ENCODE measurements around the gene THRA.

Gene THRA

GRCh38 chr17:40064971-40065768 lies 2.4 kb downstream of the THRA start:
- DNase-seq (ENCODE audit: low read depth) = no peak

DNA sequence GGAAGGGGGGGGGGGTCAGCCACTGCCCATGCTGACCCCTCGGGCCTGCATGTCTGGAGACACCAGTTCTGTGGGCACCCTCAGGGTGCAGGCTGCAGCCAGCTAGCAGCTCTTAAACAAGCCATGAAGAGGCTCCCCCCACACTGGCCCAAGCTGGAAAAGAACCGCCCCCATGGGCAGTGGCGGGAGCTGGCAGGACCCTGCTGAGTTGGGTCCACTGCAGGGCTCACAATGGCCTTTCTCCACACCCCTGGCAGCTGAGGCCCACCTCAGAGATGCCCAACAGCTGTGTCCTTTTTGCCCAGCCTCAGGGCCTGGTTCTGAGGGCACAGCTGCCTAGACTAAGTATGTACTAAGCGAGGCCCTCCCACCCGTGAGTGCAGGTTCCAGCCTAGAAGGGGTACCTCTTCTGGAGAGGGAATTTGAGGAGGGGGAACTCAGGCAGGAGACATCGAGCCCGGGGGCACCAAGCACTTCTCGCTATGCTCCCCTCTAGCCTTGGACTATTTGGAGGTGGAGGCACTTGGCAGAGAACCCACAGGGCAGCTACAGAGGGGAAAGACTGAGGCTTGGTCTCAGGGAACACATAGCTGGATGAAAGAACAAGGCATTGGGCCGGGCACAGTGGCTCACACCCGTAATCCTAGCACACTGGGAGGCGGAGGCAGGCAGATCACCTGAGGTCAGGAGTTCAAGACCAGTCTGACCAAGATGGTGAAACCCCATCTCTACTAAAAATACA lies 3.2 kb downstream of the THRA start:
- no peak for DNase-seq (ENCODE audit: low read depth)

- DNase-seq (ENCODE audit: low read depth) = no peak
Measured at GRCh38 chr17:40067710-40068109, 4.9 kb downstream of the THRA start.

GRCh38 chr17:40068129-40068581 lies 5.4 kb downstream of the THRA start:
- DNase-seq (ENCODE audit: low read depth) = no peak

DNA sequence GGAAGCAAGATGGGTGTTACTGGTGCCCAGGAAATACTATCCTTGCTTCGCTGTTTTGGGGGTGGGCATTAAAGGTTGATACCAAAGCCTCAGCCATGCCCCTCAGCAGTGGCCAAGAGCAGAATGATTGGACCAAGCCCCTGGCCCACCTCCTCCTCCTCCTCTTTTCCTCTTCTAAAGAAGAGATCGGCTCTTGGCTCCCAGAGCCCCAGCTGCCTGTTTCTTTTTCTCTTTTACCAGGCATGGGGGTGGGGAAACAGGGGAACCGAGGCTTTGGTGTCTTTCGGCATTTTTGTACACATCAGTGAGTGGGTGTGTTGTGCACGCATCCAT lies 5.8 kb downstream of the THRA start:
- no peak for DNase-seq (ENCODE audit: low read depth)

DNA sequence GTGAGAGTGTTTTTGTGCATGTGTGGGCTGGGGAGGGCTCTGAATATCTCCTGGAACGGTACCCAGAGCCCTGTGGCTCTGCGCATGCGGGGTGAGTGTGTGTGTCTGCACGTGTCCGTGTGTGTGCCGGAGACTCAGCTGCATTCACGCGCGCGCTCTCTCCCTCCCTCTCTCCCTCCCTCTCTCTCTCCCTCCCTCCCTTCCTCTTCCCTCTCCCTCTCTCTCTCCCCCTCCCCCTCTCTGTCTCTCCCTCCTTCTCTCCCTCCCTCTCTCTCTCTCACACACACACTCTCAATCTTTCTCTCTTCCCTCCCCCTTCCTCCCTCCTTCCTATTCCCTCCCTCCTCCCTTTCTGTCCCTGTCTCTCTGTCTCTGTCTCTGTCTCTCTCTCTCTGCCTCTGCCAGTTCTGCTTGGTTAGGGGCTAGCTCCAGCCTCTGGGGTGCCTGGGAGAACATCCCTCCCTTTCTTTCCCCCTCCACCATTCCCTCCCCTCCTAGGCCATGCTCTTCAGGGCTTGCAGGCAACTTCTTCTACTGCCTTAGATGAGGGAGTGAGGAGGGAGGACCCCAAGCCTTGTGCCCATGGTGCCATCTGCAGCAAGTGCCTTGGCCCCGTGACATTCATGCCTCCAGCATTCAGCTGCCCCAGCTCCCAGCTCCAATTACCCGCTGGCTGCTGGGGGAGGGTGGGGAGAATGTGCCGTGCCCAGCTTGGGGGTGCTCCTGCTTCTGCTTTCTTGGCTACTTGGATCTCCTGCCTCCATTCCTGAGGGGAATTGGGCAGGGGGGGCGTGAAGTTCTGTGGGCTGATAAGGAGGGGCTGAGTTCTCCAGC lies 6.4 kb downstream of the THRA start:
- DNase-seq (ENCODE audit: low read depth) = peak; percentile 81

- no peak for DNase-seq (ENCODE audit: low read depth)
Measured at GRCh38 chr17:40069751-40070708, 7.3 kb downstream of the THRA start.

DNA sequence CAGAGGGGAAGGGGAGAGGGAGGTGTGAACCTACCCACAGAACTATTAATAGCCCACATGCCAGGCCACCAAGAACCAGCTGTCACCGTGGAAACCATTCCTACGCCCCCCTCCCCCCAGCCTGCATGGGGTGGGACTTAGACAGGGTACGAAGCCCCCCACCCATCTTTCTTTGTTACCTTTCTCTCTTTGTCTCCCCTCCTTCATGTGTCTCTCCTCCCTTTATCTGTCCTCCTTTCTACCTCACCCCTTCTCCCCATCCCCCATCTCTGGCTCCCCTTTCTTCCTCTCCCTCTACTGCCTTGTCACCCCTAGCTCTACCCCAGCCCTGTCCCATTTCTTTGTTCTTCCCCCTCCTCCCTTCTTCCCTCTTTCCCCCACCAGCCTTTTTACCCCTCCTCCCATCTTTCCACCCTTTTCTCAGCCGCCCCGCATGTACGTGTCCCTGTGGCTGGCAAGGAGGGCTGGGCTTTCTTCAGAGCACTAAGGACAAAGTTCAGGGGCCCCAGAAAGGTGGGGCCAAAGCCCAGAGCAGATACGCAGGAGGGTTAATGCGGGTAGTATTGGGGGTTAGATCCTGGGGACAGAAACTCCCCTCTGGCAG lies 8.0 kb downstream of the THRA start:
- no peak for DNase-seq (ENCODE audit: low read depth)

DNA sequence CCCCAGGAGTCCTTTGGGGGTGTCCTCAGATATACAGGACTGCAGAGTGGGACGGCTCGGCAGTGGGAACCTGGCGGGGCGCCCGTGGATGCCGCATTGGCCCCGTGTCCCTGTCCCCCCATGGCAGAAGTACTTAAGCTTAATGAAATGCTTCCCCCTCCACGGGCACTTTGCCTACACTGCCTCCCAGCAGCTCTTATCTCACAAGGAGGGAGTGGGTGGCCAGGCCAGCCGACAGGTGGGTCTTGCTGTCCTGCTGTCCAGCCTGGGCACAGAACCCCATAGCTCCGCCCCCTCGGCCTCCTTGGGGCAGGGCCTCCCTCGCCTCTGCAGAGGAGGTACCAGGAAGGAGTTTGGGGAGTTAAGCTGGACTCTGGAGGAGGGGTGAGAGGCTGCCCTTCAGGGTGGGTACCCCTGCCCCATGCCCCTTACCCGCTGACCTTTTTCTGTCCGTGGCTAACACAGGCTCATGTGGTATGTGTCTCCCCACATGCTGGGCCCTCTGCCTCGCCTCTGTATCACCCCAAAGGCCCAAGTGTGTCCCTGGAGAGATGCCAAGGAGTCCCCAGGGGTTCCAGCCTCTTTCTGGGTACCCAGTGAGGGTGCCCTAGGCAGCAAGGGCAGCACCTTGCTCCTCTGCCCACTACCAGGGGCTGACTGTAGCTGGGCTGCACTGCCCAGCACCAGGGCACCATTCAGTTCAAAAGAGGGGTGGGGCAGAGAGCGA lies 8.7 kb downstream of the THRA start:
- DNase-seq (ENCODE audit: low read depth) = no peak

DNA sequence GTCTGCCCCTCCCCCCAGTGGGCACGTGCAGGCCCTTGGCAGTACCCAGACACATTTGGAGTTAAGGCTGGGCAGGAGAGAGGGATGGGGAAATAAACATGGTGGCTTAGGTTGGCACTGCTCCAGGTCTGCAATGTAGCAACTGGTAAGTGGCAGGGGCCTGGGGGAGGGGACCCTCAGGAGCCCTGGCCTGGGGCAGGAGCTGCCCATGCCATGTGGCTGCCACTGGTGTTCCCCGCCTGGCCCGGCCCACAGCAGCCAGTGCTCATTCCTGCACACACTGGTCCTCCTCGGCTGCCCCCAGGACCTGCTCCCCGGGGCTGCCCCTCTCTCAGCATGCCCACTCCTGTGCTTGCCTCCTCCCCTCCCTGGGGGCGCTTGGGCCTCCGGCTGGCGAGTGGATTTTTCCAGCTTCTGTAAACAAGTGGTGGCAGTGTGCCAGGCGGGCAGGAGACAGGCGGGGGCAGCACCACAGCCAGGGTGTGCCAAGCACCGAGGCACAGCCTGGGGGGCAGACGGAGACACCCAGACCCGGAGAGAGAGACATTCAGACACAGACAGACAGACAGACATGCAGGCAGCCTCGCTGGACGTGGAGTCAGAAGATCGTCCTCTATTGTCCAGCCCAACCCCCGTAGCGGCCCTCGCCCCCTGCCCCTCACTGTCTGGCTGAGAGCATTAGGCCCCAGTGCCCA lies 9.4 kb downstream of the THRA start:
- DNase-seq (ENCODE audit: low read depth) = no peak

DNA sequence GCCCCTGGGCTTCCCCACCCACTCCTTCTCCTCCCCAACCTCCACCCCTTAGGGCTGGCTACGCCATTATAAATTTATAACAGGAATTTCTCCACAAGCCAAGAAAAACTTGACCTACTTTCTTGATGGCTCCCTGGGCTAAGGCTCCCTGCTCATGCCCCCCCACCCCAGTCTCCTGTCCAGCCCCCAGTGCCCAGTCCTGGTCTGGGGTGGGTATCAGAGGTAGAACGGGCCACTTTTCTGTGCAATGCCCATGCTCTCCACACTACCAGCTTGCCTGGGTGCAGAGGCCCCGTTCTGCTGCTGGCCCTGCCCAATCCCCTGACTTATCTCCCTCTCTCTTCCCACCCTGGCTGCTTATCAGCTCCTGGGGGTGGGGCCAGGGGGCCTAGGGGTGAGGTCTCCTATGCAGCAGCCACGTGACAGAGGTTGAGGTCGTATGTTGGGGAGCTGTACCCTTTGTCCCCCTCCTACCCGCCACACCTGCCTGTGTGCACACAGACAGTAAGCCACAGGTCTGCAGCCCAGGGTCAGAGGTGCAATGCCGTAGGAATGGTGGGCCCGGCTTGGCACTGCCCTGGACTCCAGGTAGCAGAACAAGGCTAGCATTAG lies 10.1 kb downstream of the THRA start:
- no peak for DNase-seq (ENCODE audit: low read depth)

DNA sequence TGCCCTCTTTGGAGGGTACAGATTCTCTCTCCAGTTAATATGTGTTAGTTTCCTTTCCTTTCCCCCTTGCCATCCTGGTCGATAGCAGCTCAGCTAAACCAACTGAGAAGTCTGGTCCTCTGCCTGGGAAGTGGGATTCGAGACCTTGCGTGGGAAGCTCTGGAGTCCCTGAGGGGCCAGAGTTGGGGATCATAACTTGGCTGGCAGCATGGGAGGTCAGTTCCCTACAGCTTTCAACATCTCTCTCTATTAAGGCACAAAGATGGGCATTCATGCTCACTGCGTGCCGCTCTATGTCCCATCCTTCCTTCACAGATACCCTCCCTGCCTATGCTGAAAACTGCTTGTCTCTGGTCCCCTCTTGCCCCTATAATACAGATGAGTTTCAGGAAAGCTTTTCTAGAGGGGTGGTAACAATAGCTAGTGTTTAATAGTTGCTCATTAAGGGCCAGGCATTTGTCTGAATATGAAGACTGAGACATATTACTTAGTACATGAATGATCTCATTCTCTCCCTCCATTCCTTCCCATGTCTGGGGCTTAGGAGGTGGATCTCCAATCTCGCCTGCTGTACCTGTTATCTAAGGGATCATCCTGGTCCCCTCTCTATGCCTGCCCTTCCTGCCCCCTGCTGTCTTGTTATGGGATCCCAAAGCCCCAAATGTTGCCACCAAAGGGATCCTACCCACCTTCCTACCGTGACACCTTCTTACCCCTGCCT lies 10.8 kb downstream of the THRA start:
- no peak for DNase-seq (ENCODE audit: low read depth)

- DNase-seq (ENCODE audit: low read depth) = no peak
Measured at GRCh38 chr17:40074175-40074512, 11.4 kb downstream of the THRA start.

DNA sequence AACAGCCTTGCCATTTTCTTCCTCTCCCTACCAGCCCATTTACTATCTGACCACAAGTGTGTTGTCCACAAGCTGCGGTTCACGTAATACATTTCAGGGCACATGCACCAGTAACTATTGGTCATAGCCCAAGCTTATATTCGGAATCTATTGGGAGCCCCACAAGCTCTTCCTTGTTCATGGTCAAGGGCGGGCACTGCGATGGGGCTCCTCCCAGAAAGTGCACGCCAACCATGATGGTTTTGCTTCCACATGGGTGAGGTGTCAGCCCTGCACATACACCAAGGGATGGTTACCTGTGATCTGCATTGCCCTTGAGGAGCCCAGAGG lies 12.1 kb downstream of the THRA start:
- no peak for DNase-seq (ENCODE audit: low read depth)

DNA sequence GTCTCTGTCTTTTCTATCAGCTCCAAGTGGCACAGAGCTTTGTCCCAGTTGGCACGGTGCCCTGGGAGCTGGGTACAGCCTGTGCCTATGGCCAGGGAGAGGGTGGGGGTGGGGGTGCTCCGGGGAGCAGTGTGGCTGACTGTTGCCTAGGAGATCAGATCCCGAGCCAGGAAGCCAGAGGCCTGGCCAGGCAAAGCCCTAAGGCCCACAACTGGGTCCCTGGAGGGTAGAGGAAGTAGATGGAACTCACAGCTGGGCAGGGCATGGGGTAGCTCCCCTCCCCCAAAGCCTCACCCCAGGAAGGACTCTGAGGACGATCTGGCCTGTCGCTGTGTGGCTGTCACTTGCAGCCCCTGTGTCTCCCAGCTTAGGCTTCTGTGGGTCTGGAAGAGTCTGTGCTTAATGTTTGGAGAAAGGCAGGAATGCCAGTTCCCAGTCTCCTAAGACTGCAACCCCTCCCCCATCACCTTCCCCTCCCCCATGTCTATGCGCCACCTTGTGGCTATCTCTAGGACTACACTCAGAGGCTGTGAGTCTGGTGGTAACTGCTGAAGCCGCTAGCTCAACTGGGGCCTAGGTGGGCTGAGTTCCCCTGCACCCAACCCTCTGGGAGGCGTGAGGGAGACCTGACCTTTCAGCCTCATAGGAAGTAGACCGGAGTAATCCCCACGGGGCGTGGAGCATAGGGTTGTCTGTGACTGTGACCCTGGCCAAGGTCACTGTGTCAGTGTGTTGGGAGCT lies 12.6 kb downstream of the THRA start:
- no peak for DNase-seq (ENCODE audit: low read depth)

DNA sequence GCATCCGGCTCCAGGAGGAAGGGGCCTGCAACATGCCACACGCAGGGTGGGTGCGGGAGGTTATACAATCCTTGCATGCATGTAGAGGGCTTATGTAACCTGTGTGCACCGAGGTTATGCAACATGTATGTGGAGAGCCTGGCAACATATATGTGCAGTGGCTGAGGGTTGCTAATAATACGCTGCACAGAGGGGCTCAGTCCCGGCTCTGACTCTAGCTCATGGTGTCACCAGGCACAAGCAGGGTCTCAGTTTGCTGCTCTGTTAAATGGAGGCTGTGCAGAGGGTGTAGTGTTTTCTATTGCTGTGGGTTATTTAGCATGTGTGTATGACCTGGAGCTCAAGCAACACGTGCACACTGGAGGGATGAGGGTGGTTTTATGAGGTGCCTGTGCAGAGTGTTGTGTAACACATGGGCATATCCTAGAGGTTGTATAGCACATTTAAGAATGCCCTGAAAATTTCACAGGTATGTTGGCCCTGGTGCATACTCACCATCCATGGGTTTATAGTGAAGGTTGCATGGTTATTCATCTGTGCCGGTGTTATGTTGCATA lies 13.3 kb downstream of the THRA start:
- DNase-seq (ENCODE audit: low read depth) = no peak

DNA sequence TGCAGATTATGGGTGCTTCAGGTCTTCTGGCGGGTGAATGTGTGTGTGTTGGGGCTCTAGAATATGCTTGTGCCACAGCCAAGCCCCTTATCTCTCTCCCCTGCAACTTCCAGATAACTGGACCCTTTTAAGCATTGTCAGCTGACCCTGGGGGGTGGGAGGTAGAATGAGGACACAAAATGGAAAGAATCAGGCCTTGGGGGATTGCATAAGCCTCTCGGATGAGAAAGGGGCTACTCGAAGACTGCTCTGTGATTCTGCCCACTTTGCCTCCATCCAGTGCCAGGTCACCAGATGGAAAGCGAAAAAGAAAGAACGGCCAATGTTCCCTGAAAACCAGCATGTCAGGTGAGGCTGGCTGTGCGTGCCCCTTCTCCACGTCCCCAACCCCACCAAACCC lies 13.8 kb downstream of the THRA start:
- no peak for DNase-seq (ENCODE audit: low read depth)

GRCh38 chr17:40079545-40079944 lies 16.8 kb downstream of the THRA start:
- DNase-seq (ENCODE audit: low read depth) = no peak

Measured in stromal cell of bone marrow (primary cell).